Umbilical cord (tissue), 2 donors: ENCODE results near the gene PSMB1. TPM values are rescaled to one million over a fixed set of nuclear protein-coding genes. Genes with fewer than 3 reads are reported as not detected.
"Not testable (repeated sequence)": the region's sequence is repeated elsewhere in the genome, so short reads cannot be mapped to it uniquely, and the experiment has no call there.

Experiments
- DNase-seq: peaks from one replicate; pipeline ENCODE4 v3.0.0-alpha.2; 2015; ENCODE audit warnings: low spot score
- total RNA-seq: library from RNA; depleted of rRNA; stranded (reverse); fragments of >200 nt; gene quantifications from one replicate; pipeline ENCODE4 v1.2.3, GENCODE V29; 2014; ENCODE audit warnings: low replicate concordance; ENCODE audit not compliant: insufficient read depth

The PSMB1 gene
- total RNA-seq, 1 donor from 2014 or later, result 195 TPM

GRCh38 chr6:170502733-170503413 is 50.2 kb downstream of the PSMB1 start:
- DNase-seq, result not testable (repeated sequence)

- DNase-seq, result not testable (repeated sequence)
Measured at GRCh38 chr6:170502268-170502667, 50.8 kb downstream of the PSMB1 start.

GRCh38 chr6:170500955-170501590 is 52.0 kb downstream of the PSMB1 start:
- no peak for DNase-seq

- no peak for DNase-seq
Measured at GRCh38 chr6:170497841-170498301, 55.2 kb downstream of the PSMB1 start.

- no peak for DNase-seq
Measured at GRCh38 chr6:170493354-170493753, 59.8 kb downstream of the PSMB1 start.

GRCh38 chr6:170490259-170490658 is 62.8 kb downstream of the PSMB1 start:
- no peak for DNase-seq

- no peak for DNase-seq
Measured at GRCh38 chr6:170489836-170490235, 63.3 kb downstream of the PSMB1 start.

GRCh38 chr6:170487707-170488329 is 65.3 kb downstream of the PSMB1 start:
- DNase-seq, result no peak

GRCh38 chr6:170485159-170485558 is 67.9 kb downstream of the PSMB1 start:
- DNase-seq, result peak; percentile 32

Other genes with a start within 250 kb of the PSMB1 start
- gene FAM120B, start 246.5 kb downstream of the PSMB1 start, total RNA-seq, result 25.5 TPM
- gene TBP, start 1.1 kb upstream of the PSMB1 start, total RNA-seq, result 15.9 TPM
- gene PDCD2, start 31.3 kb upstream of the PSMB1 start, total RNA-seq, result 49.1 TPM